CD4-positive, CD25-positive, alpha-beta regulatory T cell (primary cell): ENCODE results near the gene CDR2L. TPM values are rescaled to one million over a fixed set of nuclear protein-coding genes. Genes with fewer than 3 reads are reported as not detected.

Source experiments
- ATAC-seq, 2 donors: fragments of 150-1000 bp; cut with Tn5 transposase; one replicate each; pipeline ENCODE4 v1.10.0; 2021; ENCODE audit warnings: low read depth in 2 of 2, moderate number of reproducible peaks in 2 of 2, moderate library complexity in 1 of 2
- DNase-seq, 3 donors: peaks; one replicate each; pipeline versions ENCODE4 v3.0.0 to v3.0.0-alpha.2; 2012 to 2022; ENCODE audit warnings: mixed read lengths in 1 of 3
- H3K27ac ChIP-seq: one replicate; pipeline ENCODE4 v1.7.0; 2013; ENCODE audit warnings: mild to moderate bottlenecking, low read length; ENCODE audit not compliant: insufficient read depth, poor library complexity, severe bottlenecking
- H3K27me3 ChIP-seq: one replicate; pipeline ENCODE4 v1.7.0; 2013; ENCODE audit warnings: low read length; ENCODE audit not compliant: control insufficient read depth, insufficient read depth
- H3K36me3 ChIP-seq: one replicate; pipeline ENCODE4 v1.7.0; 2013; ENCODE audit warnings: mild to moderate bottlenecking, low read length, moderate library complexity; ENCODE audit not compliant: control insufficient read depth, insufficient read depth
- H3K4me1 ChIP-seq: 2 replicates; pipeline ENCODE4 v1.7.0; 2013; ENCODE audit warnings: mild to moderate bottlenecking, low read length; ENCODE audit not compliant: insufficient read depth, control insufficient read depth, poor library complexity, severe bottlenecking
- H3K4me3 ChIP-seq: one replicate; pipeline ENCODE4 v1.7.0; 2013; ENCODE audit warnings: low read depth, mild to moderate bottlenecking, low read length, moderate library complexity
- H3K9me3 ChIP-seq, 2 experiments: 1 replicate in 1 of 2; 2 replicates in 1 of 2; pipeline ENCODE4 v1.7.0; 2013; ENCODE audit warnings: low read length in 2 of 2, mild to moderate bottlenecking in 1 of 2, moderate library complexity in 1 of 2; ENCODE audit not compliant: control insufficient read depth in 2 of 2
- H3K27ac Mint-ChIP-seq, 3 donors: one replicate each; pipeline ENCODE4 v1.8.0; 2020 to 2022; ENCODE audit warnings: mild to moderate bottlenecking in 3 of 3, mixed read lengths in 3 of 3, moderate library complexity in 2 of 3
- H3K27me3 Mint-ChIP-seq: one replicate; pipeline ENCODE4 v1.8.0; 2022; ENCODE audit warnings: mild to moderate bottlenecking, mixed read lengths
- H3K36me3 Mint-ChIP-seq: one replicate; pipeline ENCODE4 v1.8.0; 2020; ENCODE audit warnings: mixed read lengths
- H3K4me1 Mint-ChIP-seq, 4 donors: one replicate each; pipeline ENCODE4 v1.8.0; 2020 to 2022; ENCODE audit warnings: mixed read lengths in 4 of 4, mild to moderate bottlenecking in 1 of 4
- H3K4me3 Mint-ChIP-seq, 4 donors: one replicate each; pipeline ENCODE4 v1.8.0; 2020 to 2022; ENCODE audit warnings: mild to moderate bottlenecking in 4 of 4, mixed read lengths in 4 of 4, moderate library complexity in 3 of 4
- H3K9me3 Mint-ChIP-seq, 7 donors: one replicate each; pipeline ENCODE4 v1.8.0; 2020 to 2022; ENCODE audit warnings: mixed read lengths in 7 of 7, mild to moderate bottlenecking in 3 of 7, moderate library complexity in 2 of 7
- polyA plus RNA-seq, 4 donors: library from polyadenylated mRNA; unstranded; fragments of 300-500 nt; fragmentation: Illumina TruSeq; gene quantifications; one replicate each; pipeline ENCODE4 v1.2.3, GENCODE V29; 2021
- total RNA-seq: library from RNA; stranded (reverse); gene quantifications from one replicate; pipeline ENCODE4 v1.2.3, GENCODE V29; 2022

CDR2L gene
- total and polyA plus RNA-seq, 5 donors from 2014 or later: 0.05 to 0.09 TPM; not detected in 3

GRCh38 chr17:75031972-75032719, 44.7 kb downstream of the CDR2L start:
- H3K27ac Mint-ChIP-seq: peak overlapping the region; percentile 88 to 94 (median 88)
- DNase-seq (peak; percentile 54 to 62 (median 62)), ATAC-seq (no peak)
- H3K4me1 Mint-ChIP-seq: peaks cover 14 to 58% (median 31%) of the 10 kb centered on the region in 4 donors
- peaks cover 33% of the 10 kb centered on the region for H3K27me3 Mint-ChIP-seq
- Histone ChIP-seq H3K36me3 (no peaks in the 10 kb centered on the region), H3K4me1 (peaks cover 48% of the 10 kb centered on the region), H3K27me3 (no peaks in the 10 kb centered on the region), H3K9me3 (no peaks in the 10 kb centered on the region), H3K27ac (peak overlapping the region; percentile 53), H3K4me3 (peak overlapping the region; percentile 48)
- H3K36me3 Mint-ChIP-seq: peaks cover 6% of the 10 kb centered on the region
- peaks cover 0 to 9% (median 0%) of the 10 kb centered on the region in 7 donors for H3K9me3 Mint-ChIP-seq
- peak overlapping the region; percentile 86 to 95 (median 94) for H3K4me3 Mint-ChIP-seq

GRCh38 chr17:75032720-75033280, 45.4 kb downstream of the CDR2L start:
- ATAC-seq (no peak), DNase-seq (no peak)
- H3K9me3 Mint-ChIP-seq: peaks cover 0 to 9% (median 0%) of the 10 kb centered on the region in 7 donors
- peaks cover 6% of the 10 kb centered on the region for H3K36me3 Mint-ChIP-seq
- peaks cover 33% of the 10 kb centered on the region for H3K27me3 Mint-ChIP-seq
- H3K9me3 ChIP-seq: no peaks in the 10 kb centered on the region
- no peaks in the 10 kb centered on the region for H3K36me3 ChIP-seq
- peak overlapping the region; percentile 88 to 99 (median 97) for H3K27ac Mint-ChIP-seq
- no peaks in the 10 kb centered on the region for H3K27me3 ChIP-seq
- H3K4me3 ChIP-seq: peak overlapping the region; percentile 53
- H3K27ac ChIP-seq: peak overlapping the region; percentile 53
- H3K4me3 Mint-ChIP-seq: peak overlapping the region; percentile 93 to 96 (median 95)
- peaks cover 48% of the 10 kb centered on the region for H3K4me1 ChIP-seq
- H3K4me1 Mint-ChIP-seq: peaks cover 14 to 62% (median 33%) of the 10 kb centered on the region in 4 donors

- peaks cover 0 to 9% (median 0%) of the 10 kb centered on the region in 7 donors for H3K9me3 Mint-ChIP-seq
- peaks cover 6% of the 10 kb centered on the region for H3K36me3 Mint-ChIP-seq
- H3K9me3 ChIP-seq: no peaks in the 10 kb centered on the region
- no peaks in the 10 kb centered on the region for H3K36me3 ChIP-seq
- H3K27ac ChIP-seq: peak overlapping the region; percentile 67
- ATAC-seq: peak in 1 of 2 donors; percentile 17
- no peaks in the 10 kb centered on the region for H3K27me3 ChIP-seq
- peaks cover 14 to 62% (median 33%) of the 10 kb centered on the region in 4 donors for H3K4me1 Mint-ChIP-seq
- H3K27me3 Mint-ChIP-seq: peaks cover 33% of the 10 kb centered on the region
- peak; percentile 74 to 85 (median 76) for DNase-seq
- peak overlapping the region; percentile 93 to 96 (median 95) for H3K4me3 Mint-ChIP-seq
- H3K4me1 ChIP-seq: peaks cover 48% of the 10 kb centered on the region
- peak overlapping the region; percentile 97 to 99 (median 99) for H3K27ac Mint-ChIP-seq
- H3K4me3 ChIP-seq: peak overlapping the region; percentile 62
Observed at GRCh38 chr17:75033346-75034235, 46.2 kb downstream of the CDR2L start.

- Histone ChIP-seq H3K27ac (peak overlapping the region; percentile 67), H3K9me3 (no peaks in the 10 kb centered on the region), H3K36me3 (peaks cover 2% of the 10 kb centered on the region), H3K4me1 (peaks cover 48% of the 10 kb centered on the region), H3K4me3 (peak overlapping the region; percentile 65), H3K27me3 (no peaks in the 10 kb centered on the region)
- ATAC-seq (peak; percentile 24 to 31), DNase-seq (peak; percentile 60 to 87 (median 80))
- H3K27ac Mint-ChIP-seq: peak overlapping the region; percentile 97 to 99 (median 99)
- H3K4me3 Mint-ChIP-seq: peak overlapping the region; percentile 93 to 96 (median 95)
- H3K36me3 Mint-ChIP-seq: peaks cover 10% of the 10 kb centered on the region
- peaks cover 14 to 65% (median 33%) of the 10 kb centered on the region in 4 donors for H3K4me1 Mint-ChIP-seq
- peaks cover 33% of the 10 kb centered on the region for H3K27me3 Mint-ChIP-seq
- H3K9me3 Mint-ChIP-seq: peaks cover 0 to 9% (median 0%) of the 10 kb centered on the region in 7 donors
Observed at GRCh38 chr17:75034236-75034908, 46.9 kb downstream of the CDR2L start.

- Mint-ChIP-seq H3K4me3 (peak overlapping the region; percentile 88 to 93 (median 91)), H3K27me3 (peaks cover 33% of the 10 kb centered on the region), H3K9me3 (peaks cover 0 to 9% (median 0%) of the 10 kb centered on the region in 7 donors), H3K27ac (peak overlapping the region; percentile 97 to 100 (median 99)), H3K36me3 (peaks cover 29% of the 10 kb centered on the region), H3K4me1 (peaks cover 14 to 69% (median 36%) of the 10 kb centered on the region in 4 donors)
- DNase-seq: peak; percentile 82 to 96 (median 91)
- H3K9me3 ChIP-seq: no peaks in the 10 kb centered on the region
- H3K27ac ChIP-seq: peak overlapping the region; percentile 72
- ATAC-seq: peak; percentile 81 to 87
- peaks cover 18% of the 10 kb centered on the region for H3K36me3 ChIP-seq
- H3K27me3 ChIP-seq: no peaks in the 10 kb centered on the region
- peak overlapping the region; percentile 32 for H3K4me3 ChIP-seq
- peaks cover 48% of the 10 kb centered on the region for H3K4me1 ChIP-seq
Observed at GRCh38 chr17:75036643-75037268, 49.3 kb downstream of the CDR2L start.

GRCh38 chr17:75039238-75039637, 51.8 kb downstream of the CDR2L start:
- no peak overlapping the region for H3K27ac Mint-ChIP-seq

More at GRCh38 chr17:75039238-75039637, 51.8 kb downstream of the CDR2L start:
- Histone ChIP-seq H3K36me3 (peaks cover 23% of the 10 kb centered on the region), H3K4me1 (peaks cover 24% of the 10 kb centered on the region), H3K27me3 (no peaks in the 10 kb centered on the region), H3K4me3 (no peak overlapping the region), H3K9me3 (no peaks in the 10 kb centered on the region), H3K27ac (no peak overlapping the region)
- no peak for DNase-seq
- Mint-ChIP-seq H3K36me3 (peaks cover 34% of the 10 kb centered on the region), H3K4me3 (peak overlapping the region in 2 of 4 donors; percentile 30 to 69), H3K27me3 (peaks cover 18% of the 10 kb centered on the region), H3K4me1 (peaks cover 12 to 54% (median 24%) of the 10 kb centered on the region in 4 donors), H3K9me3 (peaks cover 0 to 5% (median 0%) of the 10 kb centered on the region in 7 donors)
- no peak for ATAC-seq
